ENCODE data around the gene CATSPERD. TPM values are rescaled to one million over a fixed set of nuclear protein-coding genes. Genes with fewer than 3 reads are reported as not detected.
A peak's percentile ranks its signal among the peaks of the same experiment; 100 is the strongest.

The CATSPERD gene
- total and polyA plus RNA-seq, 9 of the 15 experiments (the other 6 are each of a cell fraction or from before 2014, with no cell fraction given) = not detected

- TF ChIP-seq, protein P1, sequence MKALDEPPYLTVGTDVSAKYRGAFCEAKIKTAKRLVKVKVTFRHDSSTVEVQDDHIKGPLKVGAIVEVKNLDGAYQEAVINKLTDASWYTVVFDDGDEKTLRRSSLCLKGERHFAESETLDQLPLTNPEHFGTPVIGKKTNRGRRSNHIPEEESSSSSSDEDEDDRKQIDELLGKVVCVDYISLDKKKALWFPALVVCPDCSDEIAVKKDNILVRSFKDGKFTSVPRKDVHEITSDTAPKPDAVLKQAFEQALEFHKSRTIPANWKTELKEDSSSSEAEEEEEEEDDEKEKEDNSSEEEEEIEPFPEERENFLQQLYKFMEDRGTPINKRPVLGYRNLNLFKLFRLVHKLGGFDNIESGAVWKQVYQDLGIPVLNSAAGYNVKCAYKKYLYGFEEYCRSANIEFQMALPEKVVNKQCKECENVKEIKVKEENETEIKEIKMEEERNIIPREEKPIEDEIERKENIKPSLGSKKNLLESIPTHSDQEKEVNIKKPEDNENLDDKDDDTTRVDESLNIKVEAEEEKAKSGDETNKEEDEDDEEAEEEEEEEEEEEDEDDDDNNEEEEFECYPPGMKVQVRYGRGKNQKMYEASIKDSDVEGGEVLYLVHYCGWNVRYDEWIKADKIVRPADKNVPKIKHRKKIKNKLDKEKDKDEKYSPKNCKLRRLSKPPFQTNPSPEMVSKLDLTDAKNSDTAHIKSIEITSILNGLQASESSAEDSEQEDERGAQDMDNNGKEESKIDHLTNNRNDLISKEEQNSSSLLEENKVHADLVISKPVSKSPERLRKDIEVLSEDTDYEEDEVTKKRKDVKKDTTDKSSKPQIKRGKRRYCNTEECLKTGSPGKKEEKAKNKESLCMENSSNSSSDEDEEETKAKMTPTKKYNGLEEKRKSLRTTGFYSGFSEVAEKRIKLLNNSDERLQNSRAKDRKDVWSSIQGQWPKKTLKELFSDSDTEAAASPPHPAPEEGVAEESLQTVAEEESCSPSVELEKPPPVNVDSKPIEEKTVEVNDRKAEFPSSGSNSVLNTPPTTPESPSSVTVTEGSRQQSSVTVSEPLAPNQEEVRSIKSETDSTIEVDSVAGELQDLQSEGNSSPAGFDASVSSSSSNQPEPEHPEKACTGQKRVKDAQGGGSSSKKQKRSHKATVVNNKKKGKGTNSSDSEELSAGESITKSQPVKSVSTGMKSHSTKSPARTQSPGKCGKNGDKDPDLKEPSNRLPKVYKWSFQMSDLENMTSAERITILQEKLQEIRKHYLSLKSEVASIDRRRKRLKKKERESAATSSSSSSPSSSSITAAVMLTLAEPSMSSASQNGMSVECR (CRISPR knock-in tag; IDR thresholded peaks at IDR 0.05) = peak; percentile 83; the same call in 1 of the 2 replicates
- TF ChIP-seq PHTF2 (CRISPR knock-in tag; IDR thresholded peaks at IDR 0.05) = no peak
- TF ChIP-seq, protein P2, sequence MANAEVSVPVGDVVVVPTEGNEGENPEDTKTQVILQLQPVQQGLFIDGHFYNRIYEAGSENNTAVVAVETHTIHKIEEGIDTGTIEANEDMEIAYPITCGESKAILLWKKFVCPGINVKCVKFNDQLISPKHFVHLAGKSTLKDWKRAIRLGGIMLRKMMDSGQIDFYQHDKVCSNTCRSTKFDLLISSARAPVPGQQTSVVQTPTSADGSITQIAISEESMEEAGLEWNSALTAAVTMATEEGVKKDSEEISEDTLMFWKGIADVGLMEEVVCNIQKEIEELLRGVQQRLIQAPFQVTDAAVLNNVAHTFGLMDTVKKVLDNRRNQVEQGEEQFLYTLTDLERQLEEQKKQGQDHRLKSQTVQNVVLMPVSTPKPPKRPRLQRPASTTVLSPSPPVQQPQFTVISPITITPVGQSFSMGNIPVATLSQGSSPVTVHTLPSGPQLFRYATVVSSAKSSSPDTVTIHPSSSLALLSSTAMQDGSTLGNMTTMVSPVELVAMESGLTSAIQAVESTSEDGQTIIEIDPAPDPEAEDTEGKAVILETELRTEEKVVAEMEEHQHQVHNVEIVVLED (CRISPR knock-in tag; IDR thresholded peaks at IDR 0.05) = 0 out of 2 replicates have a peak, but pooled peaks have one; percentile 18
- peak in 1 of 2 experiments; percentile 95; a peak in 2 of 4 replicates for TF ChIP-seq MLX (CRISPR knock-in tag; conservative IDR thresholded peaks at IDR 0.05)
- no peak for TF ChIP-seq ELK3 (CRISPR knock-in tag; IDR thresholded peaks at IDR 0.05)
- no peak for TF ChIP-seq TOE1 (IDR thresholded peaks at IDR 0.05; ENCODE audit: borderline replicate concordance)
- peak; percentile 81; the same call in 1 of the 2 replicates for TF ChIP-seq TOE1 (CRISPR knock-in tag; IDR thresholded peaks at IDR 0.05; ENCODE audit: borderline replicate concordance, low read depth)
- TF ChIP-seq NR2C2 (CRISPR knock-in tag; IDR thresholded peaks at IDR 0.05) = no peak; the same call in 1 of the 2 replicates
- 0 out of 2 replicates have a peak, but pooled peaks have one; percentile 7 for TF ChIP-seq NR2C2 (tag; IDR thresholded peaks at IDR 0.05)
- TF ChIP-seq MYC (IDR thresholded peaks at IDR 0.05; ENCODE audit: low read depth, low read length) = no peak
- peak; percentile 63; the same call in 1 of the 2 replicates for TF ChIP-seq MYC (CRISPR knock-in tag; IDR thresholded peaks at IDR 0.05; ENCODE audit: borderline replicate concordance, low read depth)
Observed at GRCh38 chr19:5803441-5803751, 83.0 kb downstream of the CATSPERD start (continued).

Data from K562 (cell line).